ENCODE results near the gene VPS11. TPM values are rescaled to one million over a fixed set of nuclear protein-coding genes. Genes with fewer than 3 reads are reported as not detected.

VPS11 gene
- total RNA-seq, 2 donors from 2014 or later: 41.1 to 49.1 TPM

GRCh38 chr11:119078675-119079420 lies 11.2 kb downstream of the VPS11 start:
- H3K27ac ChIP-seq: no peak overlapping the region
- no peaks in the 10 kb centered on the region for H3K4me1 ChIP-seq (replicated peaks)
- intact Hi-C loops (cut with DNase I): no loop called here
- H3K9me3 ChIP-seq: no peaks in the 10 kb centered on the region
- DNase-seq (ENCODE audit: low spot score): no peak
- TF ChIP-seq CTCF (IDR thresholded peaks at IDR 0.05) (no peak), POLR2AphosphoS5 (IDR thresholded peaks at IDR 0.05) (no peak), POLR2A (IDR thresholded peaks at IDR 0.05) (no peak)
- no peak overlapping the region for H3K4me3 ChIP-seq
- 94% methylated on average over 19 of the region's 19 CpGs for WGBS
- no peaks in the 10 kb centered on the region for H3K27me3 ChIP-seq (replicated peaks; ENCODE audit: insufficient read depth)
- peaks cover 18 to 28% of the 10 kb centered on the region in 2 donors for H3K36me3 ChIP-seq

- DNase-seq (ENCODE audit: low spot score): no peak
- 71% methylated on average over 7 of the region's 7 CpGs for WGBS
- H3K36me3 ChIP-seq: peaks cover 14 to 18% of the 10 kb centered on the region in 2 donors
- peaks cover 4% of the 10 kb centered on the region for H3K4me1 ChIP-seq (replicated peaks)
- intact Hi-C loops (cut with DNase I): no loop called here
- TF ChIP-seq CTCF (IDR thresholded peaks at IDR 0.05) (no peak), POLR2A (IDR thresholded peaks at IDR 0.05) (no peak), POLR2AphosphoS5 (IDR thresholded peaks at IDR 0.05) (no peak)
- H3K9me3 ChIP-seq: no peaks in the 10 kb centered on the region
- H3K27ac ChIP-seq: no peak overlapping the region
- no peaks in the 10 kb centered on the region for H3K27me3 ChIP-seq (replicated peaks; ENCODE audit: insufficient read depth)
- no peak overlapping the region for H3K4me3 ChIP-seq
Observed at GRCh38 chr11:119081682-119082260, 14.2 kb downstream of the VPS11 start.

GRCh38 chr11:119084663-119085436 lies 17.2 kb downstream of the VPS11 start, which contains the start of gene HMBS:
Gene HMBS, plus strand, starts transcription at chr11:119084881. Its CDS starts 153 bp downstream, at chr11:119085034.
- peaks cover 4% of the 10 kb centered on the region for H3K4me1 ChIP-seq (replicated peaks)
- DNase-seq (ENCODE audit: low spot score): peak; percentile 89
- no peaks in the 10 kb centered on the region for H3K27me3 ChIP-seq (replicated peaks; ENCODE audit: insufficient read depth)
- peak within 1 kb of the TSS; percentile 70 to 75 for H3K27ac ChIP-seq
- 2% methylated on average over 45 of the region's 45 CpGs for WGBS
- no peak for TF ChIP-seq CTCF (IDR thresholded peaks at IDR 0.05)
- TF ChIP-seq POLR2AphosphoS5 (IDR thresholded peaks at IDR 0.05): peak; percentile 80
- H3K36me3 ChIP-seq: peaks cover 0 to 5% of the 10 kb centered on the region in 2 donors
- peak within 1 kb of the TSS; percentile 57 to 65 for H3K4me3 ChIP-seq
- H3K9me3 ChIP-seq: no peaks in the 10 kb centered on the region
- intact Hi-C loops (cut with DNase I): no loop called here

- intact Hi-C loops (cut with DNase I): no loop called here
- no peak for DNase-seq (ENCODE audit: low spot score)
Observed at GRCh38 chr11:119085437-119085847, 17.8 kb downstream of the VPS11 start.

More at GRCh38 chr11:119085437-119085847, 17.8 kb downstream of the VPS11 start:
- Histone ChIP-seq H3K4me3 (peak overlapping the region; percentile 57 to 65), H3K27ac (peak overlapping the region; percentile 70 to 75), H3K4me1 (replicated peaks) (peaks cover 4% of the 10 kb centered on the region), H3K9me3 (no peaks in the 10 kb centered on the region), H3K27me3 (replicated peaks; ENCODE audit: insufficient read depth) (no peaks in the 10 kb centered on the region), H3K36me3 (peaks cover 0 to 5% of the 10 kb centered on the region in 2 donors)
- TF ChIP-seq POLR2AphosphoS5 (IDR thresholded peaks at IDR 0.05): no peak
- TF ChIP-seq CTCF (IDR thresholded peaks at IDR 0.05): no peak
- TF ChIP-seq POLR2A (IDR thresholded peaks at IDR 0.05): no peak
- 0% methylated on average over 13 of the region's 13 CpGs for WGBS
